Adrenal gland (tissue), 5 donors: ENCODE results near the gene DLGAP4.

Experiments
- CTCF ChIP-seq, 6 experiments: fragments of 450-650 bp in 4 of 6; fragments of 200-600 bp in 2 of 6; sonication (generic) in 1 of 6; IDR thresholded peaks; 1 replicate in 5 of 6; 2 replicates in 1 of 6; pipeline versions ENCODE4 v1.5.1 to v1.8.0; 2016 to 2021; ENCODE audit warnings: antibody characterized with exemption in 6 of 6, mild to moderate bottlenecking in 2 of 6, moderate library complexity in 1 of 6
- POLR2A ChIP-seq, 2 donors: fragments of 450-650 bp; IDR thresholded peaks; one replicate each; pipeline ENCODE4 v1.6.1; 2017; ENCODE audit warnings: antibody characterized with exemption in 2 of 2, mild to moderate bottlenecking in 2 of 2, moderate library complexity in 1 of 2
- donor health status: DM: no; HTN: no; CAD: no.

GRCh38 chr20:36571564-36572504 lies 265.7 kb downstream of the DLGAP4 start:
- TF ChIP-seq CTCF (IDR thresholded peaks at IDR 0.05) = no peak
- TF ChIP-seq POLR2A (IDR thresholded peaks at IDR 0.05) = no peak
